Endothelial cell of umbilical vein (primary cell): Measurements from ENCODE around the gene CAMTA1. TPM values are rescaled to one million over a fixed set of nuclear protein-coding genes. Genes with fewer than 3 reads are reported as not detected.

Experiments
- BruUV-seq: library from RNA; stranded (reverse); fragments of 400-500 nt; replicated peaks from 2 replicates; lab custom pipeline; 2021; lab: Mats Ljungman, UMichigan
- CTCF ChIA-PET: fragments of 300-600, 350-600 bp; sonication (Branson Sonifier 250); formaldehyde crosslinking; loops from one replicate; lab custom pipeline; 2021; ENCODE audit warnings: antibody characterized with exemption, inconsistent platforms; lab: Charles Lee
- POLR2A ChIA-PET: fragments of 300-600, 350-600 bp; sonication (Branson Sonifier 250); formaldehyde crosslinking; loops from one replicate; lab custom pipeline; 2021; ENCODE audit warnings: antibody characterized with exemption, inconsistent platforms; lab: Charles Lee
- DNase-seq: peaks from one replicate; pipeline ENCODE4 v3.0.0-alpha.2; 2011; ENCODE audit warnings: low read depth, low spot score
- FAIRE-seq: peaks from 2 replicates; lab custom pipeline; 2011; peaks lifted over from hg19 to GRCh38; lab: Jason Lieb, UNC
- H2AFZ ChIP-seq: 2 replicates; pipeline ENCODE4 v1.6.0; 2012; ENCODE audit warnings: low read depth, low read length, control low read depth, inconsistent platforms
- H3K27ac ChIP-seq: 2 replicates; pipeline ENCODE4 v1.5.1; 2011; ENCODE audit warnings: low read depth, mild to moderate bottlenecking, control low read depth, low read length, moderate library complexity; ENCODE audit not compliant: insufficient read depth
- H3K27me3 ChIP-seq, 2 experiments: 2 replicates each; pipeline versions ENCODE4 v1.6.0 to v1.6.1; 2011; ENCODE audit warnings: low read length in 2 of 2, mixed read lengths in 1 of 2; ENCODE audit not compliant: control insufficient read depth in 2 of 2, insufficient read depth in 2 of 2
- H3K36me3 ChIP-seq, 2 experiments: 2 replicates in 1 of 2; 3 replicates in 1 of 2; pipeline ENCODE4 v1.5.1; 2011; ENCODE audit warnings: low read length in 2 of 2, mild to moderate bottlenecking in 1 of 2, moderate library complexity in 1 of 2; ENCODE audit not compliant: control insufficient read depth in 2 of 2, insufficient read depth in 2 of 2; ENCODE audit errors: extremely low read depth in 1 of 2
- H3K4me1 ChIP-seq: 3 replicates; pipeline ENCODE4 v1.5.1; 2011; ENCODE audit warnings: mild to moderate bottlenecking, low read length; ENCODE audit not compliant: control insufficient read depth, insufficient read depth; ENCODE audit errors: extremely low read depth
- H3K4me2 ChIP-seq: 2 replicates; pipeline ENCODE4 v1.6.1; 2011; ENCODE audit warnings: low read length, control low read depth, mixed read lengths; ENCODE audit not compliant: insufficient read depth
- H3K4me3 ChIP-seq, 3 experiments: fragments of 200-600 bp in 1 of 3; sonication (generic), shearing (Covaris generic) in 1 of 3; replicated peaks in 1 of 3; 2 replicates each; pipeline ENCODE4 v1.5.1; 2011 to 2016; ENCODE audit warnings: control low read depth in 3 of 3, low read length in 3 of 3, mild to moderate bottlenecking in 2 of 3, inconsistent platforms in 1 of 3, low read depth in 1 of 3, moderate library complexity in 1 of 3; ENCODE audit not compliant: insufficient read depth in 1 of 3
- H3K79me2 ChIP-seq: 2 replicates; pipeline ENCODE4 v1.6.0; 2012; ENCODE audit warnings: low read length, inconsistent platforms; ENCODE audit not compliant: control insufficient read depth, insufficient read depth
- H3K9ac ChIP-seq: replicated peaks from 2 replicates; pipeline ENCODE3; 2011; ENCODE audit warnings: low read length, control low read depth; ENCODE audit not compliant: insufficient read depth; ENCODE audit errors: extremely low read depth
- H3K9me1 ChIP-seq: replicated peaks from 3 replicates; pipeline ENCODE4 v1.6.0; 2011; ENCODE audit warnings: mild to moderate bottlenecking, low read length; ENCODE audit not compliant: control insufficient read depth, insufficient read depth; ENCODE audit errors: extremely low read depth
- H3K9me3 ChIP-seq: replicated peaks from 2 replicates; pipeline ENCODE4 v1.5.1; 2012; ENCODE audit warnings: low read length, inconsistent platforms; ENCODE audit not compliant: control insufficient read depth, insufficient read depth
- H4K20me1 ChIP-seq: replicated peaks from 2 replicates; pipeline ENCODE3; 2011; ENCODE audit warnings: mild to moderate bottlenecking, low read length; ENCODE audit not compliant: control insufficient read depth, insufficient read depth; ENCODE audit errors: extremely low read depth
- EZH2 ChIP-seq: IDR thresholded peaks from 2 replicates; pipeline ENCODE4 v1.6.1; 2012; ENCODE audit warnings: borderline replicate concordance, low read depth, mild to moderate bottlenecking, moderate library complexity, low read length, inconsistent platforms; ENCODE audit not compliant: severe bottlenecking
- FOS ChIP-seq: IDR thresholded peaks from 2 replicates; pipeline ENCODE4 v1.6.1; 2011; ENCODE audit warnings: mild to moderate bottlenecking, low read length, moderate library complexity, borderline replicate concordance; ENCODE audit not compliant: insufficient read depth
- GATA2 ChIP-seq: IDR thresholded peaks from 2 replicates; pipeline ENCODE4 v1.7.0; 2011; ENCODE audit warnings: low read depth, mild to moderate bottlenecking, moderate library complexity, mixed read lengths, low read length; ENCODE audit not compliant: insufficient read length, insufficient read depth
- JUN ChIP-seq: IDR thresholded peaks from 2 replicates; pipeline ENCODE4 v1.6.1; 2011; ENCODE audit warnings: borderline replicate concordance, low read depth; ENCODE audit not compliant: insufficient read length, insufficient read depth
- MYC ChIP-seq: IDR thresholded peaks from one replicate; pipeline ENCODE4 v1.6.1; 2011; ENCODE audit warnings: mild to moderate bottlenecking, low read depth, low read length
- POLR2A ChIP-seq: IDR thresholded peaks from 2 replicates; pipeline ENCODE4 v1.6.1; 2012; ENCODE audit warnings: low read depth, mild to moderate bottlenecking, control low read depth, low read length
- POLR2AphosphoS5 ChIP-seq: IDR thresholded peaks from 2 replicates; pipeline ENCODE4 v1.6.1; 2012; ENCODE audit warnings: low read depth, mild to moderate bottlenecking, control low read depth, low read length, moderate library complexity; ENCODE audit not compliant: insufficient read depth
- dilution Hi-C: fragments of 300-500 bp; cut with MboI; formaldehyde crosslinking; loops from one replicate; pipeline ENCODE4 v1.15.0; 2019; ENCODE audit warnings: low sequenced_read_pairs; ENCODE audit not compliant: extremely low pct_ligation_motif_present
- intact Hi-C: fragments of 100-400 bp; cut with micrococcal nuclease; formaldehyde crosslinking; loops from one replicate; pipeline ENCODE4 v1.10.0; 2022
- polyA plus RNA-seq, 4 experiments: library from polyadenylated mRNA; depleted of rRNA in 3 of 4; stranded (reverse) in 3 of 4; unstranded in 1 of 4; fragments of >200 nt; gene quantifications; 2 replicates each; pipeline versions ENCODE4 v1.2.1 to v1.2.3, GENCODE V29; 2011 to 2012; ENCODE audit warnings: missing spikeins in 1 of 4
- total RNA-seq: library from RNA; stranded (reverse); gene quantifications from 2 replicates; pipeline ENCODE4 v1.2.3, GENCODE V29; 2021
- TF ChIP-seq, protein P1 (sequence below): IDR thresholded peaks from 2 replicates; pipeline ENCODE4 v1.6.1; 2011; ENCODE audit not compliant: insufficient read depth, insufficient read length
- TF ChIP-seq, protein P2 (sequence below), 2 donors: IDR thresholded peaks; 1 replicate in 1 of 2; 2 replicates in 1 of 2; pipeline ENCODE4 v1.5.1; 2011; ENCODE audit warnings: low read length in 2 of 2, mild to moderate bottlenecking in 2 of 2, moderate library complexity in 2 of 2, control low read depth in 1 of 2, inconsistent platforms in 1 of 2, low read depth in 1 of 2; ENCODE audit not compliant: insufficient read depth in 1 of 2; ENCODE audit errors: extremely low read depth in 1 of 2

Gene CAMTA1
- total and polyA plus RNA-seq, 2 donors (not counting 3 experiments of a cell fraction or from before 2014, with no cell fraction given), result 50.8 to 92.7 TPM

GRCh38 chr1:7587773-7588456, 802.7 kb downstream of the CAMTA1 start:
- Histone ChIP-seq H3K4me1 (no peaks in the 10 kb centered on the region), H3K27ac (no peak overlapping the region), H3K27me3 (no peaks in the 10 kb centered on the region), H3K79me2 (no peaks in the 10 kb centered on the region), H3K4me2 (no peak overlapping the region), H2AFZ (no peak overlapping the region), H3K9me1 (no peaks in the 10 kb centered on the region), H3K9me3 (no peaks in the 10 kb centered on the region), H3K9ac (no peak overlapping the region), H3K4me3 (no peak overlapping the region), H3K36me3 (no peaks in the 10 kb centered on the region), H4K20me1 (no peaks in the 10 kb centered on the region)
- dilution Hi-C loops (no loop called here), intact Hi-C loops (no loop called here)
- POLR2A ChIA-PET, result no interaction called here
- CTCF ChIA-PET, result no interaction called here
- no peak for TF ChIP-seq MYC
- no peak for TF ChIP-seq EZH2
- no peak for TF ChIP-seq POLR2AphosphoS5
- no peak for TF ChIP-seq POLR2A
- TF ChIP-seq GATA2, result no peak
- TF ChIP-seq JUN, result no peak
- TF ChIP-seq, protein P1, sequence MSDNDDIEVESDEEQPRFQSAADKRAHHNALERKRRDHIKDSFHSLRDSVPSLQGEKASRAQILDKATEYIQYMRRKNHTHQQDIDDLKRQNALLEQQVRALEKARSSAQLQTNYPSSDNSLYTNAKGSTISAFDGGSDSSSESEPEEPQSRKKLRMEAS, result no peak
- no peak for FAIRE-seq
- no TSS peak for BruUV-seq
- no peak for DNase-seq

DNA sequence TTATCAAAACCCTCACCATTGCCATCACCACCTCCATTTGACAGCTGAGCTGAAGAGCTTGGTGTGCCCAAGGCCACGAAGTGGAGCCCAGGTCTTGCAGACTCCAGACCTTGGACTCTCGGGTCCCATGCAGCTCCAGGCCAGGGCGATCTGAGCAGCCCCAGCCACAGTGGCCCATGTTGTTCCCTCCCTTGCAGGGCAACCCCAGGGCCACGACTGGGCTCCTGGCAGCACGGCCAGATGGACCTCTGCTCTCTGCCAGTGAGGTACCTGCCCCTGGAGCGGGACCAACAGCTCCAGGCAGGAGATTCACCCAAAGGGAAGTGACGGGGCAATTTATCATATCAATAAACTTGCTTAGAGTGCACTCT, 803.2 kb downstream of the CAMTA1 start:
- BruUV-seq, result no TSS peak
- CTCF ChIA-PET, result no interaction called here

More for the DNA sequence above, 803.2 kb downstream of the CAMTA1 start:
- Histone ChIP-seq H3K36me3 (no peaks in the 10 kb centered on the region), H3K4me2 (no peak overlapping the region), H3K27me3 (no peaks in the 10 kb centered on the region), H3K4me1 (no peaks in the 10 kb centered on the region), H3K9me3 (no peaks in the 10 kb centered on the region), H3K9me1 (no peaks in the 10 kb centered on the region), H3K79me2 (no peaks in the 10 kb centered on the region), H3K4me3 (no peak overlapping the region), H3K27ac (no peak overlapping the region), H2AFZ (no peak overlapping the region), H3K9ac (no peak overlapping the region), H4K20me1 (no peaks in the 10 kb centered on the region)
- no peak for DNase-seq
- no peak for TF ChIP-seq EZH2
- no peak for TF ChIP-seq GATA2
- TF ChIP-seq, protein P1, result no peak
- no peak for TF ChIP-seq POLR2AphosphoS5
- TF ChIP-seq, protein P2, sequence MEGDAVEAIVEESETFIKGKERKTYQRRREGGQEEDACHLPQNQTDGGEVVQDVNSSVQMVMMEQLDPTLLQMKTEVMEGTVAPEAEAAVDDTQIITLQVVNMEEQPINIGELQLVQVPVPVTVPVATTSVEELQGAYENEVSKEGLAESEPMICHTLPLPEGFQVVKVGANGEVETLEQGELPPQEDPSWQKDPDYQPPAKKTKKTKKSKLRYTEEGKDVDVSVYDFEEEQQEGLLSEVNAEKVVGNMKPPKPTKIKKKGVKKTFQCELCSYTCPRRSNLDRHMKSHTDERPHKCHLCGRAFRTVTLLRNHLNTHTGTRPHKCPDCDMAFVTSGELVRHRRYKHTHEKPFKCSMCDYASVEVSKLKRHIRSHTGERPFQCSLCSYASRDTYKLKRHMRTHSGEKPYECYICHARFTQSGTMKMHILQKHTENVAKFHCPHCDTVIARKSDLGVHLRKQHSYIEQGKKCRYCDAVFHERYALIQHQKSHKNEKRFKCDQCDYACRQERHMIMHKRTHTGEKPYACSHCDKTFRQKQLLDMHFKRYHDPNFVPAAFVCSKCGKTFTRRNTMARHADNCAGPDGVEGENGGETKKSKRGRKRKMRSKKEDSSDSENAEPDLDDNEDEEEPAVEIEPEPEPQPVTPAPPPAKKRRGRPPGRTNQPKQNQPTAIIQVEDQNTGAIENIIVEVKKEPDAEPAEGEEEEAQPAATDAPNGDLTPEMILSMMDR (IDR thresholded peaks at IDR 0.05; ENCODE audit: extremely low read depth in 1 of 2, insufficient read depth in 1 of 2, low read depth in 1 of 2, low read length in 2 of 2), result no peak
- TF ChIP-seq POLR2A, result no peak
- no peak for TF ChIP-seq MYC
- TF ChIP-seq JUN, result no peak
- no peak for TF ChIP-seq FOS
- intact Hi-C loops, result no loop called here
- FAIRE-seq, result no peak
- dilution Hi-C loops, result no loop called here
- POLR2A ChIA-PET, result no interaction called here
